CD4-positive, alpha-beta T cell treated with Interleukin-21 for 1 hour (primary cell): ENCODE measurements around the gene SNX22.
A peak's percentile ranks its signal among the peaks of the same experiment; 100 is the strongest.
"Not testable (repeated sequence)": the region's sequence is repeated elsewhere in the genome, so short reads cannot be mapped to it uniquely, and the experiment has no call there.

Experiments used
- DNase-seq: peaks from one replicate; pipeline ENCODE4 v3.0.0-alpha.2; 2020

The SNX22 gene

DNA sequence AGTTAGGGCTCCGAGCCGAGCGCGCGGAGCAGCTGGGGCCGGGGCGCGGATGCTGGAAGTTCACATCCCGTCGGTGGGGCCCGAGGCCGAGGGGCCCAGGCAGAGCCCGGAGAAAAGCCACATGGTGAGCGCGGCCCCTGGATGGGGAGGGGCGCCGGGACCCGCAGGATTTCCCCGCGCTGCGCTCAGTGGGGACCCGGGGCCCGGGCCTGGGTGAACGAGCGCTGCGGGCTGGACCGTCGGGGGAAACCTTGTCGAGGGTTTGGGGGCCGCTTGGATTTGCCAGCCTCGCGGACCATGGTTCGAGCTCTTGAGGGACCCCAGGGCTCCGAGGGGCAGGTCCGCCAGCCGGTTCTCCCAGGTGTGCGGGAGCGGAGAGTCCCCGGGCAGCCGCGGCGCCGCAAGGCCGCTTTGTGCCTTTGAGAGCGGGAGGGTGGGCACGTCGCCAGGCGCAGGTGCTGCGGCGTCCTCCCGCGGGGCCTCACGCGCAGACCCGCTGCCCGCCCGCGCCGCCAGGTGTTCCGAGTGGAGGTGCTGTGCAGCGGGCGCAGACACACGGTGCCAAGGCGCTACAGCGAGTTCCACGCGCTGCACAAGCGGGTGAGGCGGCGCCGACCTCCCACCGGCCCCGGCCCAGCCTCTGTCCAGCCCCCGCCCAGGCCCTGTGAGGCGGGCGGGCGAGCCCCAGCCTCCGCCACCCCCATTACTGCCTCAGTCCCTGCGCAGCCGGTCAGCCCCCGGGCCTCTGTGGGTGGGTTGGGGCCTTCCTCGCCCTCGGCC lies at the start of gene SNX22:
Gene SNX22, plus strand, starts transcription at position 5 of the 780 bp plus-strand sequence. Its CDS starts 45 bp downstream, at position 50.
- DNase-seq, result peak; percentile 22

DNA sequence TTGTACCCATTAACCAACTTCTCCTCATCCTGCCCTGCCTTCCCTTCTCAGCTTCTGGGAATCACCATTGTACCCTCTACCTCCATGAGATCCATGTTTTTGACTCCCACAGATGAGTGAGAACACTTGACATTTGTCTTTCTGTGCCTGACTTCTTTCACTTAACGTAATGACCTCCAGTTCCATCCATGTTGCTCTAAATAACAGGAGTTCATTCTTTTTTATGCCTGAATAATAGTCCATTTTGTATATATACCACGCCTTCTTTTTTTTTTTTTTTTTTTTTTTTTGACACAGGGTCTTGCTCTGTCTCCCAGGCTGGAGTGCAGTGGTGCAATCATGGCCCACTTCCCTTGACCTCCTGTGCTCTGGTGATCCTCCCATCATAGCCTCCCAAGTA lies 49.0 kb upstream of the SNX22 start:
- DNase-seq, result no peak

DNA sequence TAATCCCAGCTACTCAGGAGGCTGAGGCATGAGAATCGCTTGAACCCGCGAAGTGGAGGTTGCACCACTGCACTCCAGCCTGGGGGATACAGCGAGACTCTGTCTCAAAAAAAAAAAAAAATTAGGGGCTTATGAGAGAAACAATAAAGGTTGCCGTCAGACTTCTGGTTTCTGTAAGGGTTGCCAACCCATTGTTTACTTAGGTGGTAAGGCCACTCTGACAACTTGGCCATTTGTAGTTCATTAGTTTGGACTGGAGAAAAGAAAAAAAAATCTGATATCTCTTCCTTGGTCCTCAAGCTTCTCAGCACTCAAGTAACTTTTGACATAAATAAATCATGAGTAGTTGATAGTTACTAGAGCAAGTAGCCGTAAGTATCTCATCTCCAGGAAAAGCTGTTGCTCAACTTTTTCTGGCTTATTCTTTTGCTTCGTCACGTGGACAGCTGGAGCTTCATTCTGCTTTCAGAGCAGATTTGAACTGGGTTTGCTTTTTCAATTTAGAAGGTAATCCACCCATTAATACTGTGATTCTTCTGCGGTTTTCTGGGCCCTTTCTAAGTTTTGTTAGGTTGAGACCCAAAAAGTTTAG lies 46.3 kb upstream of the SNX22 start:
- no peak for DNase-seq

DNA sequence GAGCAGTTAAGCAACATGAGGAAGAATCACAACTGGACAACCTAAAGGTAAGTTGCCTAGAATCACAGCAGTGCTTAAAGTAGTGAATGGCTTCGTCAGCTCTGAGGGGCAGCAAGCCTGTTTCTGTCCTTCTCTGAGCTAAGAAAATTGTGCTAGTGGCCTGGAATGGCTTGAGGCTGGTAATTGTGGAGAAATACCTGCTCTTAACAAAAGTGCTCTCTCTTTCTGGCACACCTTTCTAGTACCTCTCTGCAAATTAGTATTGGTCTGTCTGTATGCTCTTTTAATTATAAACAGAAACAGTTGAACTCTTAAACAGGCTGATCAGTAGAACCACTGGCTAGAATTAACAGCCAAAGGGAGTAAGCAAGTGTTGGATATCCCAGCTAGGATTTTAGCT lies 44.2 kb upstream of the SNX22 start:
- no peak for DNase-seq

DNA sequence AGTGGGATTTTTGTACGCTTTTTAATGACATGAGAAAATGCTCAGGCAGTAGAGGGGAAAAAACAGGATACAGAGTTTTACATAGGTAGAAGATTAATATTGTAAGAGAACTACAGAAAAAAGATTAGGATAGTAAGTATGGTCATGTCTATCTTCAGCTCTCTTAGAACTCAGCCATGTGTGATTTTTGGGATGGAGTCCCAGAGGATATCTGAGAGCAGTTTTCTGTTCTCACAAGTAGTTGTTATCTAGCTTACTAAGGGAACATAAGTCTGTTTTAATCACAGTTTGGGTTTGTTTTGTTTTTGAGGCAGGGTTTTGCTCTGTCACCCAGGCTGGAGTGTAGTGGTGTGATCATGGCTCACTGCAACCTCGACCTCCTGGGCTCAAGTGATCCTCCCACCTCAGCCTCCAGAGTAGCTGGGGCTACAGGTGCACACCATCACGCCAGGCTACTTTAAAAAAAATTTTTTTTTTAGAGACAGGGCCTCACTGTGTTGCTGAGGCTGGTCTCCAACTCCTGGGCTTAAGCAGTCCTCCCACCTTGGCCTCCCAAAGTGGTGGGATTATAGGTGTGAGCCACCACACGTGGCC lies 41.3 kb upstream of the SNX22 start:
- DNase-seq, result not testable (repeated sequence)

DNA sequence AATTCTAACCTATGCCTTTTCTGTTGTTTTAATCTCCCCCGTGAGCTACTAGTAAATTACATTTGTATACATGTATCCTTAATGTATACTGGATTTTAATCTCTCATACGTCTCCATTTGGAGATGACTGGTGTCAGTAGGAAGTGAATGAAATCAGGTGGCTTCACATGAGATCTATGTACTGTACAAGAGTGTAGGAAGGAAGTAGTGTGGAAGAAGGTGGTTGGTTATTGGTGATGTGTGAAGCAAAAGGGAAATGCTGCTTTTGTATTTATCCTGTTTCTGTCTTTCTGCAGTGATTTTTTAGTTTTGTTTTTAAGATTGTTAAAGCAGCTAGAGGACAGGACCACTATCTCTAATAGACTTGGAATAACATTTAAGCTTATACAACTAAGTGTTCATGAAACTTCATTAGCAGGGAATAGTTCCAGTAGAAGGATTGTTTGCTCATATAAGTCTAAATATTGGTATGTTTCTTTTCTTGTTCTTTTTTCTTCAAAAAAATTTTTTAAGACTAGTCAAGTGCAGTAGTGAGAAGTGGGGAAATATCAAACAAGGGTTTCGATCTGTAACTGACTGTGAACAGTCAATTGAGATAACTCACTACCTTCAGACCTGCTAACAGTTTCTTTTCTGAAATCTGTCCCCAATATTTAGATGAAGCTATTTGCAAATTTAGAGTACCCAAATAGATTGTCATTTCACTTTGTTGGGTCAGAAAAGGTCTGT lies 40.4 kb upstream of the SNX22 start:
- DNase-seq, result peak; percentile 16

DNA sequence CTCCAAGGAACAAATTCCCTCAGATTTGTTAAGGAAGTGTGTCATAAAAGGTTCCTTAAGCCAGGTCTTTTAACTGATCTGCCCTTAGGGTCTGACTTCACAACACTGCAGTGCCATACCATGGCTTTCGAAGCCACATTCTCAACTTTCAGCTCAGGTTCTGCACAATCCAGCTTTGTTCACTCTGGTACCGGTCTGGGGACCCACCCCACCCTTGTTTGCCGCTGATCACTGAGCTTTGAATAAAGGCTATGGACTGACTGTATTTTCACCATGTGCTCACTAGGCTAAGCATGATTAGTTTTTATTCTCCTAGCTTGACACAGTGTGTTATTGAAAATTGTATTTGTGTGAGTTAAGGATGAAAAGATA lies 39.9 kb upstream of the SNX22 start:
- DNase-seq, result no peak

DNA sequence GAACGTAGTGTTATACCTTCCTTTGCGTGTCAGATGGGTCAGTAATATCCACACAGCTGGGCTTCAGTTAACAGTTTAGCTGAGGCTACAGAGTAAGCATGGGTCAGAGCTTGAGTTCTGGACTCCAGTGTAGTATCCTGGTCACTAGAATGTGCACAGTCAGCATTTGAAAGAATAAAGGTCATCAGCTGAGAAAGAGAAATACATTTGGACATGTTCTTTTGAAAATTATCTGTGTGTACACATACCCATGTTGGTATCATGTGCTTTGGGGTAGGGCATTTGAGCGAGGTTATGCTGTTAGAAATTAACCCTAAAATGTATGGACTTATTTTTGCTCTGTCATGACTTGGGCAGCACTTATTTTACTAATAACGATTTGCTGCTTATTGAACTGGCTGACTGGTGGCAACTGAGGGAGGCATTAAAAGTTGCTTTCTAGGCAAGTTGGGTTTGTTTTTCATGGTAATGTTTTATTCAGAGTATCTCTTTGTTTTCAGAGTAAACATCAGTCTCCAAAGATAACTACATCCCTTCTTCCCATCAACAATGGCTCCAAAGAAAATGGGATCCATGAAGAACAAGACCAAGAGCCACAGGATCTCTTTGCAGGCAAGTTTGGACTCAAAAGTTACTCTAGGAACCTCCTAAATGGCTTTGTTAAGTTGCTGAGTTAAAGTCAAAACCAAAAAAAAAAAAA lies 39.3 kb upstream of the SNX22 start:
- DNase-seq, result no peak

DNA sequence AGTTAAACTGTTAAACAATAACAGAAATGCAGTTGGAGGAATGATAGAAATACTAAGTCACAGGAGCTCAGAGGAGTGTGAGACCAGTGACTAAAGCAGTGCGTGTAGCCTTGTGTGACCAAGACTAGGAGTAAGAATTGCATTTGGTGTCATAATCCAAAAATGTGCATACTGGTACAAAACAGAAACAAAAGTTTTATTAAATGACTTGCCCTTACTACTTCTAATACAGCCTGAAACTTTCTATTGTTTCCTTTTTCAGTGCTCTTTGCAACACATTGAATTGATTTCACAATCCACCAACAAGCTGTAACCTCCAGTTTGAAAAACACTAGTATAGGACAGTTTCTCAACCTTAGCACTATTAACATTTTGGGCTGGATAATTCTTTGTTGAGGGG lies 38.6 kb upstream of the SNX22 start:
- no peak for DNase-seq

DNA sequence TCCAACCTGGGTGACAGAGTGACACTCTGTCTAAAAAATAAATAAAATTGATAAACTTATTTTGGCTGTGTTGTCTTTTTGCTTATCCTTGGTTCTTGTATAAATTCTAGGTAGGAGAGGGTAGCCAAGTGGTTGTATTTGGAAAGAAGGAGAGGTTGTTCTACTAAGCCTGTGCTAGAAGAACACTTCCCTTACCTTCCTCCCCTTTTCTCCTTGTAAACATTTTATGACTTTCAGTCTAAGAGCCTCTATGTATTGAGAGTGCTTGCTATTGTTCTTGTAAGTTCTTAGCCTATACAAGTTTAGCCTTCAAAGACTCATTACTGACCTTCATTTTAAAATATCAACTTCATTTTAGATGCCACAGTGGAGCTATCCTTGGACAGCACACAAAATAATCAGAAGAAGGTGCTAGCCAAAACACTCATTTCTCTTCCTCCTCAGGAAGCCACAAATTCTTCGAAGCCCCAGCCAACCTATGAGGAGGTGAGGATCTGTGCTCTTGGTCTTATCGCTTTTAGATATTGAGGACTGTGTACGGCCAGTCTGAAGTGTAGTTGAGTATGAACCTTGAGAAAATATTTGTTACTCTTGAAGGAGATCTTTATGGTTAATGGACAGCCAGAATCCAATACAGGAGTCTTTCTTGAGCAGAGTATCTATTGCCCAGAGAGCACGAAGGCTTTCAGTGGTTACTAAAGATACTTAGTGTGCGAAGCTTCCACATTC lies 33.6 kb upstream of the SNX22 start:
- DNase-seq, result no peak

DNA sequence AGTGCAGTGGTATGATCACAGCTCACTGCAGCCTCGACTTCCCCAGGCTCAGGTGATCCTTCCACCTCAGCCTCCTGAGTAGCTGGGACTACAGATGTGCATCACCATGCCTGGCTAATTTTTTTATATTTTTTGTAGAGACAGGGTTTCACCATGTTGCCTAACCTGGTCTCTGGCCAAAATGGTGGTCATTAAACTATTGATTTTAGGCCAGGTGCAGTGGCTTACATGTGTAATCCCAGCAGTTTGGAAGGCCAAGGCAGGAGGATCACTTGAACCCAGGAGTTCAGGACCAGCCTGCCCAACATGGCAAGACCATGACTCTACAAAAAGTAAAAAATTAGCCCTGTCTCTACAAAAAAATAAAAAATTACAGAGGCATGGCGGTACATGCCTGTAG lies 31.2 kb upstream of the SNX22 start:
- not testable (repeated sequence) for DNase-seq

DNA sequence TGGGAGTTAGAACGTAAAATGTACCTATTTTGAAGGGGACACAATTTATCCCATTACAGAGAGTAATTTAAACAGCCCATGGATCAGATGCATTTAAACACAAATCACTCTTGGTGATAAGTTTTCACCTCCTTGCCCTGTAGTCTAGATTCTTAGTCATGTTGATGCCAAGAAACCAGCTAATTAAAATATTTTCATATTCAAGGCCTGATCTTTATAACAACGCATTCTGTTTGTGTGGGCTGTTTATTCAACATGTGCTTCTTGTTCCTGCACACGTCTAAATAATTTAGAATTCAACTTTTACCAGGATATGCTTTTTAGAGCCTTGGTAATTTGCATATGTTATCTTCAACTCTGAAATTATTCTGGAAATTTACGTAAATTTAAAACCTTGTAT lies 29.9 kb upstream of the SNX22 start:
- DNase-seq, result no peak

DNA sequence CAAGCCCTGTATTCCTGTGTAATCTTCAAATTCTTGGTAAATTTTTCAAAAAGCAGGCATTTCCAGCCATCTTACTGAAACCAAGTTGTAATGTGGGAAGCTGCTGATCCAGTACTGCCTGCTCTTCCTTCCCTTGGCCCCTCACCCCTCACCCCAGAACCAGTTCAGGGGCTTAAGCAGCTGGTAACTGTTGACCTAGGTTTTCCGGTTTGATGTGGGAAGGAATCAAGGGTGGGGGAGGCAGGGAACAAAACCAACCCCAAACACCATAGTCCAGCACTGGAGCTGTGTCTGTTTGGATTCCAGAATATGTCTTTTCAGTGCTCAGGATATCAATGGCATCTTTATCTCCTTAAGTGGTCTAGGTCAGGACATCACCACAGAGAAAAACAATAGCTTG lies 29.1 kb upstream of the SNX22 start:
- no peak for DNase-seq

DNA sequence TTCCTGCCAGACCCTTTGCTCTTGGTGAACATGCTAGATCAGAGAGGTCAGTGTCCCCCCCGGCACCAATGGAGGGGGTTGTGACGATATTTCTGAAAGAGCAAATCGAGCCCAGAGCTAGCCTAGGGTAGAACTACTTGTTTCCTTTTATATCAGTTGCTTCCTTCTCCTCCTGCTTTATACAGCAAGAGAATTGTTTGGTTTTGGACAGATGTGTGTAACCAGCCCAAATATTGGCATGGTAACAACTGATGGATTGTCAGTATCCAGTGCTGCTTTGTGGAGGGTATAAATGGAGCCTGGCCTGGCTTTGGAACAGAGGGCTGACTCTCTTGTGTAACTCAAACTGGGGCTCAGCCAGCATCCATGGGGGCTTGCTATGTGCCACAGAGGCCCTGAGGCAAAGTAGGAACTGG lies 28.6 kb upstream of the SNX22 start:
- DNase-seq, result no peak

DNA sequence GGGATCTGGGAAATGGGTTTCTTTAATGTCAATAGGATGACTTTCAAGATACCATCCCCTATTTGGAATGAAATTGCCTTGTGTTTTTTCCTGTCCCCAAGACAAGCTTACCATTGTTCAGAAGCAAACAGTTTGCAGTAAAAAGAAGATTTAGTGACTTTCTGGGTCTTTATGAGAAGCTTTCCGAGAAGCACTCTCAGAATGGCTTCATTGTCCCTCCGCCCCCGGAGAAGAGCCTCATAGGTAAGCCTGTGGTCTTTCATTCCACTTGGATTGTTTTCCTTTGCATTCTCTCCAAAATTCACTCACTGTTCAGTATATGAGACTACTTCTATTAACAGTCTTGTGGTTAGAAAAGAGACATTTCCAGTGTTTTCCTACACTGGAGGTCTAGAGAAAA lies 25.6 kb upstream of the SNX22 start:
- no peak for DNase-seq

DNA sequence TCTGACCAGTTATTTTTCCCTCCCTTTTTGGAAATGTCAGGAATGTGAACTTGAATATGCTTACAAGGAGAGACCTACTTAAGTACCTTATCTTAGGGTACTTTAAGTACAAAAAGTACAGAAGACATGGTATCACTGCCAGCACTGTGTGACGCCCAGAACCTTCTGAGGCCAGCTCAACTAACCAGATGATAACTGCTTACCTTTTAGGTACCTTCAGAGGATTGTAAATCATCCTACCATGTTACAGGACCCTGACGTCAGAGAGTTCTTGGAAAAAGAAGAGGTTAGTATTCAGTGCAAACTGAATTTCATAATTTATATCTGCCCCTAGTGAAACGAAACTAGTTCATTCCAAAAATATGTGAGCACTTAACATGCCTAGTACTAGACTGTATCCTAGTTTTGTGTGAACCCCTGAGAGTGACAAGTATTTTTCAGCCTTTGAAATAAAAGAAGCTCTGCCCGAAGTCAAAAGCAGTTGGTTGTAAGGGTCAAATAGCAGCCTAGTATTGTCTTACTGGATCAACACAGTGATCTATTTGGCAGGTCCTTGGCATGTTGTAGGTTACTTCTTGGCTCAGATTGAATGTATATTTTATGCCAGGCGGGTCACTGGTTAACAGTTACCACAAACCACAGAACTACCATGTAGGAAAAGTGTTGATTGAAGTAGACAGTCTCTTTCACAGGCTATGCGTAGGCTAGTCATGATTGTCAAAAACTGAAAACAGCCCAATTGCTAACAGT lies 23.8 kb upstream of the SNX22 start:
- DNase-seq, result no peak

DNA sequence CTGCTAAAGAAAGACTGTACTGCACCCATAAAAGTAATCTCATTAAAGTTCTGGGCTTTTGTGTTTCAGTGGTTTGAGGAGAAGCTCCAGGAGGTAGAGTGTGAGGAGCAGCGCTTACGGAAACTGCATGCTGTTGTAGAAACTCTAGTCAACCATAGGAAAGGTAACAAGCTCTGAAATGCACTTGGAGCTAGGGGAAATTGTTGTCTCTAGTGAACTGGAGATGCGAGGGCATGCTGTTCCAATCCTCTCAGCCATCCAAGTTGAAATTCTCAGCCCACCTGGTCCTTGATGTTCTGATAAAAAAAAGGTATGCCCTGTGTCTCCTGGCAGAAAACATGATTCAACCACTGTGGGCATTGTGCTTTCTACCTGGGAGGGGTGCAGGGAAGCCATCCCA lies 21.4 kb upstream of the SNX22 start:
- no peak for DNase-seq

DNA sequence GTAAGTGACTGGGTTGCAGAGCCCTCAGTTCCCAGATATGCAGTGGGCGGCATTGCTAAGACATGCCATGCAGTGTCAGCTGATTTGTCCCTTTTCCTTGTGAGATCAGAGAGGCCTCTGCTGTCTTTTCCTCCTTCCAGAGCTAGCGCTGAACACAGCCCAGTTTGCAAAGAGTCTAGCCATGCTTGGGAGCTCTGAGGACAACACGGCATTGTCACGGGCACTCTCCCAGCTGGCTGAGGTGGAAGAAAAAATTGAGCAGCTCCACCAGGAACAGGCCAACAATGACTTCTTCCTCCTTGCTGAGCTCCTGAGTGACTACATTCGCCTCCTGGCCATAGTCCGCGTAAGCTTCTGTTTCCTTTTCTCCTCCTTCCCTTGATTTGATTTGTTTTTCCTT lies 20.0 kb upstream of the SNX22 start:
- no peak for DNase-seq

DNA sequence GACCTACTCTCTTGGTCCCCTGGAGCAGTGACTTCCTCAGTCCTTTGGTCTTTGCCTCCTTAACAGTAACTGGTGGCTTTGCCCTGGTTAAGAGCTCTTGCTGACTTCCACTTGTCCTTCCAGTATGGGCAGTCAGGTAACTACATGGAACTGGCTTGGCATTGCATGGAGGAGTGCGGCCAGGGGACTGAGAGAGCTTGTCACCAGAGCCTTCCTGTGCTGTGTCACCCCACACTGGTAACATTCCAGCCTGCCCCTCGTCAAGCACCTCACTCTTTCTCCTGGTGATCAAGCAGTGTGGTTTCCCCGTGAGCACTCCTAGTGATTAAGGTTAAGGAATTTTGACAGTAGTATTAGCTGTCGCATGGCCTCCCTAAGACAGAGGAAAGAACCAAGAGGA lies 19.3 kb upstream of the SNX22 start:
- DNase-seq, result no peak

DNA sequence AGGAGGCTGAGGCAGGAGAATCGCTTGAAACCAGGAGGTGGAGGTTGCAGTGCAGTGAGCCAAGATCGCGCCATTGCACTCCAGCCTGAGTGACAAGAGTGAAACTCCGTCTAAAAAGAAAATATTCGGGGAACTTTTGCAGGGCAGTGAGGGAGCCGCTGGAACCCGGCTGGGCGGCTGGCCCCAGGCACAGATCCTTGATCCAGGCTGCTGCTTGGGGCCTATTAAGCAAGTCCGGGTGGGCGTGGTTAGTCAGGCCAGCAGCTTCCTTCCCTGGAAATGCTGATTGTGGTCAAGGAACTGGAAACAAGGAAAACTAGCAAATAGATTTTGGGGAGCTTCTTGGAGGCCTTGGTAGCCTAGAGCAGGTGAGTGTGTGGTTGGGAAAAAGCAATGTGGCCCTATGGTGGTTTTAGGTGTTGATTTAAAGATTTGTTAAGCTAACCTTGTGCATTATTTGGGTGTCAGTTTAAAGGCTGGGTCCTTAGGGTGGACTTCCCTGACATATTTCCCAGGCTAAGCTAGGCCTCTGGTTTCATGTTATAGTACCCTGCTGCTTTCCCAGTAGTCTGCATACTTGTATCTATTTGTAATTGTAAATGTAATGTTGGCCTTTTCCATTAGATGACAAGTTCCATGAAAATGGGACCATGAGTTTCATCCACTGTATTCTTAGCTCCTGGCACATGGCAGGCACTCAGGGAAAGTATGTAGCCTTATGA lies 17.7 kb upstream of the SNX22 start:
- DNase-seq, result no peak

DNA sequence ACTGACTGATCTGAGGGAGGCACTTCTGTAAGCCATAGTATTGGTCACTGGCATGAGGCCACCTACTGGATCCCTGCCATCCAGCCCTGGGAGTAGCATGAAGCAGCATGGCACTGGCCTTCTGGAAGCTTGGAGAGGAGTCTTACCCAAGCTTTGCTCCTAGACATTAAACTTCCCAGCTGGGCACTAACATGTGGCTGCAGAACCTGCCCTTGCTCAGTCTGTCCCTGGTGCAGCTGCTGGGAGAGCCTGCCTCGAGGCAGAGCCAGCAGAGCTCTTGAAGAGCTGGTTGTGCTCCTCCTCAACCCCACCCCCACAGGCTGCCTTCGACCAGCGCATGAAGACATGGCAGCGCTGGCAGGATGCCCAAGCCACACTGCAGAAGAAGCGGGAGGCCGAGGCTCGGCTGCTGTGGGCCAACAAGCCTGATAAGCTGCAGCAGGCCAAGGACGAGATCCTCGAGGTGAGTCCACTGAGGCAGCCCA lies 17.1 kb upstream of the SNX22 start:
- no peak for DNase-seq
